GM12878 (cell line): Measurements from ENCODE around the gene IRF2. TPM values are rescaled to one million over a fixed set of nuclear protein-coding genes. Genes with fewer than 3 reads are reported as not detected.

Experiments
- BMI1 ChIP-seq: fragments of 450-650 bp; IDR thresholded peaks from 2 replicates; pipeline ENCODE4 v1.6.1; 2016; ENCODE audit warnings: mild to moderate bottlenecking, moderate library complexity, borderline replicate concordance
- CBFB ChIP-seq: IDR thresholded peaks from 2 replicates; pipeline ENCODE4 v1.6.1; 2016; ENCODE audit warnings: antibody characterized with exemption, low read depth
- CREB1 ChIP-seq: IDR thresholded peaks from 2 replicates; pipeline ENCODE4 v1.6.1; 2012; ENCODE audit warnings: low read depth, mild to moderate bottlenecking, inconsistent platforms
- CREM ChIP-seq: IDR thresholded peaks from 2 replicates; pipeline ENCODE4 v1.6.1; 2014; ENCODE audit warnings: antibody characterized with exemption, low read depth
- CUX1 ChIP-seq: IDR thresholded peaks from 2 replicates; pipeline ENCODE4 v1.6.1; 2012; ENCODE audit warnings: improper control_type of control experiment, low read depth, low read length; ENCODE audit not compliant: insufficient replicate concordance
- EED ChIP-seq: sonication (generic); IDR thresholded peaks from 2 replicates; pipeline ENCODE4 v1.6.1; 2016; ENCODE audit warnings: antibody characterized with exemption, low read depth
- EP300 ChIP-seq, 2 experiments: fragments of 150-350 bp in 1 of 2; IDR thresholded peaks; 2 replicates each; pipeline ENCODE4 v1.6.1; 2011 to 2012; ENCODE audit warnings: low read depth in 2 of 2, low read length in 2 of 2, borderline replicate concordance in 1 of 2, improper control_type of control experiment in 1 of 2, inconsistent platforms in 1 of 2; ENCODE audit not compliant: control insufficient read depth in 1 of 2
- HCFC1 ChIP-seq: fragments of 150-350 bp; IDR thresholded peaks from 2 replicates; pipeline ENCODE4 v1.6.1; 2014; ENCODE audit warnings: low read length
- HDGF ChIP-seq: fragments of 450-650 bp; IDR thresholded peaks from 2 replicates; pipeline ENCODE4 v1.6.1; 2016; ENCODE audit warnings: antibody characterized with exemption
- IRF5 ChIP-seq: fragments of 450-650 bp; IDR thresholded peaks from 2 replicates; pipeline ENCODE4 v1.6.1; 2017; ENCODE audit warnings: borderline replicate concordance
- JUND ChIP-seq: IDR thresholded peaks from 2 replicates; pipeline ENCODE4 v1.6.1; 2012; ENCODE audit warnings: low read depth, mild to moderate bottlenecking, low read length, improper control_type of control experiment, moderate library complexity
- MEF2A ChIP-seq: IDR thresholded peaks from 2 replicates; pipeline ENCODE4 v1.6.1; 2011; ENCODE audit warnings: low read depth, mild to moderate bottlenecking, low read length, moderate library complexity; ENCODE audit not compliant: insufficient read depth
- MTA2 ChIP-seq: fragments of 450-650 bp; IDR thresholded peaks from 2 replicates; pipeline ENCODE4 v1.6.1; 2016; ENCODE audit warnings: low read depth, mild to moderate bottlenecking, moderate library complexity
- MTA3 ChIP-seq: IDR thresholded peaks from 2 replicates; pipeline ENCODE4 v1.6.1; 2012; ENCODE audit warnings: low read length, inconsistent platforms, borderline replicate concordance
- MXI1 ChIP-seq: fragments of 150-350 bp; IDR thresholded peaks from 2 replicates; pipeline ENCODE4 v1.6.1; 2011; ENCODE audit warnings: low read depth, mild to moderate bottlenecking, inconsistent platforms, low read length, improper control_type of control experiment
- NFYA ChIP-seq: IDR thresholded peaks from 2 replicates; pipeline ENCODE4 v1.6.1; 2011; ENCODE audit warnings: low read depth, mild to moderate bottlenecking, low read length, improper control_type of control experiment, borderline replicate concordance
- NKRF ChIP-seq: fragments of 450-650 bp; conservative IDR thresholded peaks from 2 replicates; pipeline ENCODE4 v1.6.1; 2017; ENCODE audit warnings: mild to moderate bottlenecking, moderate library complexity
- NRF1 ChIP-seq: conservative IDR thresholded peaks from 2 replicates; pipeline ENCODE4 v1.6.1; 2011; ENCODE audit warnings: mild to moderate bottlenecking, low read depth, low read length, improper control_type of control experiment
- POLR2AphosphoS5 ChIP-seq: IDR thresholded peaks from 2 replicates; pipeline ENCODE4 v1.6.1; 2011; ENCODE audit warnings: mild to moderate bottlenecking, low read length, inconsistent platforms
- RB1 ChIP-seq: fragments of 450-650 bp; formaldehyde crosslinking; IDR thresholded peaks from 2 replicates; pipeline ENCODE4 v1.6.1; 2017; ENCODE audit warnings: mild to moderate bottlenecking, borderline replicate concordance
- SREBF2 ChIP-seq: IDR thresholded peaks from 2 replicates; pipeline ENCODE4 v1.6.1; 2012; ENCODE audit warnings: mild to moderate bottlenecking, low read length
- STAT1 ChIP-seq: fragments of 450-650 bp; conservative IDR thresholded peaks from 2 replicates; pipeline ENCODE4 v1.6.1; 2014; ENCODE audit warnings: antibody characterized with exemption, mild to moderate bottlenecking
- TARDBP ChIP-seq: IDR thresholded peaks from 2 replicates; pipeline ENCODE4 v1.6.1; 2016; ENCODE audit warnings: borderline replicate concordance
- polyA plus RNA-seq, 11 experiments: library from polyadenylated mRNA; depleted of rRNA in 4 of 11; unstranded in 6 of 11; stranded (reverse) in 5 of 11; fragments of >200 nt; fragmentation: Nextera tagmentation in 4 of 11; fragmentation: Illumina TruSeq in 1 of 11; extraction: Ambion mirVana in 4 of 11; extraction: Trizol in 1 of 11; gene quantifications; 1 replicate in 1 of 11; 2 replicates in 10 of 11; pipeline versions ENCODE4 v1.2.1 to v1.2.3, GENCODE V29; 2011 to 2016; ENCODE audit warnings: inconsistent platforms in 2 of 11, missing spikeins in 2 of 11, low read depth in 1 of 11
- total RNA-seq, 4 experiments: library from RNA; depleted of rRNA in 3 of 4; stranded (reverse); fragments of >200 nt in 3 of 4; fragmentation: Illumina TruSeq in 1 of 4; extraction: Trizol in 1 of 4; gene quantifications; 2 replicates each; pipeline versions ENCODE4 v1.2.1 to v1.2.3, GENCODE V29; 2013 to 2021

Gene IRF2
- total and polyA plus RNA-seq, 10 of the 15 experiments (the other 5 are each of a cell fraction or from before 2014, with no cell fraction given): 45.1 to 99.3 (median 58.9) TPM

- TF ChIP-seq NKRF (no peak), EP300 (IDR thresholded peaks at IDR 0.05; ENCODE audit: borderline replicate concordance in 1 of 2, control insufficient read depth in 1 of 2, low read depth in 2 of 2, low read length in 2 of 2) (no peak), STAT1 (no peak), HCFC1 (no peak), MTA3 (no peak), POLR2AphosphoS5 (no peak), BMI1 (no peak), TARDBP (no peak), MXI1 (no peak), CREB1 (0 out of 2 replicates have a peak, but pooled peaks have one; percentile 7), IRF5 (no peak), NRF1 (no peak), EED (0 out of 2 replicates have a peak, but pooled peaks have one; percentile 10), HDGF (no peak), JUND (no peak), MEF2A (0 out of 2 replicates have a peak, but pooled peaks have one; percentile 12), SREBF2 (no peak), CREM (no peak), MTA2 (no peak), CBFB (no peak), NFYA (no peak), CUX1 (no peak), RB1 (no peak)
These were observed 78.9 kb downstream of the IRF2 start (continued) for GRCh38 chr4:184395451-184395917.
